GM23338 (cell line): Measurements from ENCODE around the gene GAA. TPM values are rescaled to one million over a fixed set of nuclear protein-coding genes. Genes with fewer than 3 reads are reported as not detected.

Experiments used
- CREB1 ChIP-seq: fragments of 250-450 bp; sonication (Bioruptor Pico); IDR thresholded peaks from 2 replicates; pipeline ENCODE4 v1.5.0; 2020; ENCODE audit warnings: low read depth, mild to moderate bottlenecking, moderate library complexity
- ETS1 ChIP-seq: IDR thresholded peaks from 2 replicates; pipeline ENCODE4 v1.6.1; 2016; ENCODE audit warnings: antibody characterized with exemption
- EZH2 ChIP-seq: fragments of 200-600 bp; sonication (generic); IDR thresholded peaks from one replicate; pipeline ENCODE4 v1.8.0; 2017; ENCODE audit warnings: antibody characterized with exemption, mild to moderate bottlenecking, low read depth; ENCODE audit not compliant: unreplicated experiment
- EZH2phosphoT487 ChIP-seq: fragments of 200-600 bp; sonication (generic); IDR thresholded peaks from one replicate; pipeline ENCODE4 v1.8.1; 2018; ENCODE audit warnings: antibody characterized with exemption; ENCODE audit not compliant: unreplicated experiment
- JUNB ChIP-seq: IDR thresholded peaks from one replicate; pipeline ENCODE4 v1.6.1; 2016; ENCODE audit warnings: antibody characterized with exemption; ENCODE audit not compliant: unreplicated experiment
- NANOG ChIP-seq: IDR thresholded peaks from 2 replicates; pipeline ENCODE4 v1.6.1; 2016; ENCODE audit warnings: antibody characterized with exemption, borderline replicate concordance
- POLR2AphosphoS5 ChIP-seq: IDR thresholded peaks from 2 replicates; pipeline ENCODE4 v1.6.1; 2016; ENCODE audit warnings: antibody characterized with exemption, low read depth
- REST ChIP-seq: IDR thresholded peaks from one replicate; pipeline ENCODE4 v1.6.1; 2018; ENCODE audit warnings: antibody characterized with exemption; ENCODE audit not compliant: unreplicated experiment
- STAT1 ChIP-seq: IDR thresholded peaks from one replicate; pipeline ENCODE4 v1.6.1; 2016; ENCODE audit warnings: antibody characterized with exemption; ENCODE audit not compliant: unreplicated experiment
- ZNF114 ChIP-seq: fragments of 250-450 bp; sonication (Bioruptor Pico); IDR thresholded peaks from 2 replicates; pipeline ENCODE4 v1.5.0; 2020; ENCODE audit warnings: mild to moderate bottlenecking, moderate library complexity
- ZNF462 ChIP-seq: fragments of 250-450 bp; sonication (Bioruptor Pico); IDR thresholded peaks from 2 replicates; pipeline ENCODE4 v1.5.0; 2020; ENCODE audit warnings: mild to moderate bottlenecking, moderate library complexity
- polyA plus RNA-seq: library from polyadenylated mRNA; unstranded; fragments of >200 nt; fragmentation: Nextera tagmentation; extraction: Ambion mirVana; gene quantifications from 2 replicates; pipeline ENCODE4 v1.2.1, GENCODE V29; 2016
- total RNA-seq: library from RNA; depleted of rRNA; stranded (reverse); fragments of >200 nt; shearing (Covaris generic); gene quantifications from 2 replicates; pipeline ENCODE4 v1.2.3, GENCODE V29; 2014

GAA gene
- total and polyA plus RNA-seq, 2 experiments from 2014 or later: 72.5 to 98.1 TPM

- TF ChIP-seq ZNF462 (CRISPR knock-in tag) (no peak), NANOG (no peak), POLR2AphosphoS5 (no peak), EZH2phosphoT487 (no peak), ZNF114 (CRISPR knock-in tag) (no peak), CREB1 (CRISPR knock-in tag) (no peak), JUNB (no peak), ETS1 (no peak), REST (no peak), EZH2 (no peak), STAT1 (no peak)
These were observed 49.7 kb upstream of the GAA start (continued) for GRCh38 chr17:80051681-80052080.
